WERI-Rb-1 (cell line): ENCODE results near the gene SIPA1L2.
"Not testable (repeated sequence)": the region's sequence is repeated elsewhere in the genome, so short reads cannot be mapped to it uniquely, and the experiment has no call there.

Source experiments
- DNase-seq: peaks from one replicate; pipeline ENCODE4 v3.0.0-alpha.2; 2020
- H3K27ac ChIP-seq: fragments of 250-450 bp; sonication (Bioruptor Pico); 2 replicates; pipeline ENCODE4 v1.5.1; 2020; ENCODE audit warnings: mild to moderate bottlenecking, moderate library complexity
- H3K27me3 ChIP-seq: fragments of 250-450 bp; sonication (Bioruptor Pico); 2 replicates; pipeline ENCODE4 v1.5.1; 2021; ENCODE audit warnings: mild to moderate bottlenecking, low read depth, moderate library complexity; ENCODE audit not compliant: insufficient read depth, severe bottlenecking
- H3K36me3 ChIP-seq: fragments of 250-450 bp; sonication (Bioruptor Pico); 2 replicates; pipeline ENCODE4 v1.5.1; 2020; ENCODE audit warnings: mild to moderate bottlenecking, moderate library complexity
- H3K4me3 ChIP-seq: 2 replicates; pipeline ENCODE4 v1.5.1; 2011; ENCODE audit warnings: low read depth, mild to moderate bottlenecking, control low read depth, low read length
- H3K9me3 ChIP-seq: fragments of 250-450 bp; sonication (Bioruptor Pico); 2 replicates; pipeline ENCODE4 v1.5.1; 2021; ENCODE audit warnings: mild to moderate bottlenecking, moderate library complexity; ENCODE audit not compliant: severe bottlenecking
- TF ChIP-seq, protein P1 (sequence below): IDR thresholded peaks from 2 replicates; pipeline ENCODE4 v1.5.1; 2011; ENCODE audit warnings: low read depth, mild to moderate bottlenecking, control low read depth, inconsistent platforms, low read length

Gene SIPA1L2

DNA sequence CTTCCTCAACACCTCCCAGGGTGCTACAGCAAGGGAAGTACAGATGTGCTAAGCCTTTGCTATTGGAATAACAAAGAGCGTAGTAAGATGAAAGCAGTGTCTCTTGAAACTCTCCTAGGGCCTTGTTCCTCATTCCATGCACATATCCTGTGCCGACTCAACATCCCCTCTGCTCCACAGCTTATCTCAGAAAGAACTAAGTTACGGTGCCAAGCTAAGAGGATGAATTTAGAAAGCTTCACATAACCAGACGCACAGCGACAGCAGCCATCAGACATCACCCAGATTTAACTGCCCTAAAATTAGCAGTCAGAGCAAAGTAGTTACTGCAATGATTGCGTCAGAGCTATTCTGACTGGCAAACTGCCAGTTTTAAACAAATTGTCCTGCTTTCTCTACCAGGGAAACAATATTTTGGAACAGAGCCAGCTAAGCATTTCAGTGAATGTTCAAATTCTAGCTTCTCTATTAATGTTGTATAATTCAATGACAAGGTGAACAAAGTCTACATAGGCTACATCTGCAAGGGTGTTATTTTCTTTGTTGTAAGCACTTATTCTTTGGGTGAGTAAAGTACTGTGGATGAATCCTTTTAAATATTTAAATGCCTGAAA, 9.5 kb downstream of the SIPA1L2 start:
- Histone ChIP-seq H3K4me3 (no peak overlapping the region), H3K36me3 (no peaks in the 10 kb centered on the region), H3K27me3 (no peaks in the 10 kb centered on the region), H3K9me3 (no peaks in the 10 kb centered on the region), H3K27ac (no peak overlapping the region)
- DNase-seq: no peak
- TF ChIP-seq, protein P1, sequence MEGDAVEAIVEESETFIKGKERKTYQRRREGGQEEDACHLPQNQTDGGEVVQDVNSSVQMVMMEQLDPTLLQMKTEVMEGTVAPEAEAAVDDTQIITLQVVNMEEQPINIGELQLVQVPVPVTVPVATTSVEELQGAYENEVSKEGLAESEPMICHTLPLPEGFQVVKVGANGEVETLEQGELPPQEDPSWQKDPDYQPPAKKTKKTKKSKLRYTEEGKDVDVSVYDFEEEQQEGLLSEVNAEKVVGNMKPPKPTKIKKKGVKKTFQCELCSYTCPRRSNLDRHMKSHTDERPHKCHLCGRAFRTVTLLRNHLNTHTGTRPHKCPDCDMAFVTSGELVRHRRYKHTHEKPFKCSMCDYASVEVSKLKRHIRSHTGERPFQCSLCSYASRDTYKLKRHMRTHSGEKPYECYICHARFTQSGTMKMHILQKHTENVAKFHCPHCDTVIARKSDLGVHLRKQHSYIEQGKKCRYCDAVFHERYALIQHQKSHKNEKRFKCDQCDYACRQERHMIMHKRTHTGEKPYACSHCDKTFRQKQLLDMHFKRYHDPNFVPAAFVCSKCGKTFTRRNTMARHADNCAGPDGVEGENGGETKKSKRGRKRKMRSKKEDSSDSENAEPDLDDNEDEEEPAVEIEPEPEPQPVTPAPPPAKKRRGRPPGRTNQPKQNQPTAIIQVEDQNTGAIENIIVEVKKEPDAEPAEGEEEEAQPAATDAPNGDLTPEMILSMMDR: no peak

DNA sequence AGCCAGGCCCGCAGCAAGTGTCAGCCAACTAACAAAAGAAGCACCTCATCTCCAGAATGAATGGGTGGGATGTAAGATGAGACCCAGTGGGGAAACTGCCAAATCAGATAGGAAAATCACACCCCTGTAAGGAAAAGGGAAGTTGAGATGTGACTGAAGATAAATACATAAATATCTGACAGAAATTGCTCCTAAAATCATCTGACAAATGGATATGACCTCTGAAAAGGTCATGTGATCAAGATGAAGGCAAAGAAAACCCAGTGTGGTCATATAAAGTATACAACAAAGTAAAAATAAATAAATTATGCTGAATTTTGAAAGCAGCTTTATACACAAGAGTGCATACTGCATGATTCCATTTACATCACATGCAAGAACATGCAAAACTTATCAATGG, 12.7 kb downstream of the SIPA1L2 start:
- H3K27ac ChIP-seq: no peak overlapping the region
- no peaks in the 10 kb centered on the region for H3K27me3 ChIP-seq
- no peak overlapping the region for H3K4me3 ChIP-seq
- H3K36me3 ChIP-seq: no peaks in the 10 kb centered on the region
- H3K9me3 ChIP-seq: no peaks in the 10 kb centered on the region
- DNase-seq: no peak
- TF ChIP-seq, protein P1: no peak

DNA sequence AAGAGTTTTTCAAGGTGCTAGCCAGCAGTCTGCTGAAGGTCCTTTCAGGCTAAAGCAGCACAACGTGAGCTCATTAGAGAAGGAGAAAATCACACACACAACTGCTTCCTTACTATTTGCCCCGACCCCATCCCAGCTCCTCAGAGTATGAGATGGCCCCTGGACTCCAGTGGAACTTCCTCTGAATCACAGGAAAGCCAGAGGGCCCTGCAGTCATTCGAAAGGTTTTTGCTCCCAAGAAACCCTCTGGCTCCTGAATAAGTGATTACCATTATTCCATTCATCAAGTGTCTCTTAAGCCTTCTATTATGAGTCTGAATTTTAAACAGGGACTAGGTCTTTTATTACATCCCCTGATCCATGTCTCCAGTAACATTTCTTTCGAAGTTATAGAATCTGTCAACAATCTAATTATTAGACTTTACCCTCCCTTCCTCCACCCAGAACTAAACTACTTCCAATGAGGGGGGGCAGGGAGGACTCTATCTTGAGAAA, 14.6 kb downstream of the SIPA1L2 start:
- TF ChIP-seq, protein P1: no peak
- no peak overlapping the region for H3K27ac ChIP-seq

DNA sequence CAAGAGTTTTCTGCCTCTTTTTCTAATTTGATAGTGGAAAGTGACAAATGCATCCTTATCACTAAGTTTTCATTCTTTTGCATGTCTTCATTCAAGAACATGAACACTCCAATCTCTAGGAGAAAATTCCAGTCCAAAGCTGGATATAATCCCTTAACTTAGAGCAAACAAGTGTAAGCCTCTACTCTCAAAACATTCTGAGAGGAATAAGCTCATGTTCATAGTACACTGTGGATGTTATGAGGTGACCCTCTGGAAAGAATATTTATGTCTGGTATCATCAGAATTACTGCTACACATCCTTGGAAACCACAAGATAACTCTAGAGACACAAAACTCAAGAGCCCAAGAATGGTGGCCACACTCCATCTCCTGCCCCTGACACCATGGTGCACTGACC, 15.1 kb downstream of the SIPA1L2 start:
- Histone ChIP-seq H3K27ac (no peak overlapping the region), H3K9me3 (no peaks in the 10 kb centered on the region), H3K4me3 (no peak overlapping the region), H3K36me3 (no peaks in the 10 kb centered on the region), H3K27me3 (no peaks in the 10 kb centered on the region)
- no peak for DNase-seq
- TF ChIP-seq, protein P1: no peak

More for the DNA sequence above, 14.6 kb downstream of the SIPA1L2 start:
- no peaks in the 10 kb centered on the region for H3K27me3 ChIP-seq
- H3K9me3 ChIP-seq: no peaks in the 10 kb centered on the region
- no peaks in the 10 kb centered on the region for H3K36me3 ChIP-seq
- no peak overlapping the region for H3K4me3 ChIP-seq
- no peak for DNase-seq

DNA sequence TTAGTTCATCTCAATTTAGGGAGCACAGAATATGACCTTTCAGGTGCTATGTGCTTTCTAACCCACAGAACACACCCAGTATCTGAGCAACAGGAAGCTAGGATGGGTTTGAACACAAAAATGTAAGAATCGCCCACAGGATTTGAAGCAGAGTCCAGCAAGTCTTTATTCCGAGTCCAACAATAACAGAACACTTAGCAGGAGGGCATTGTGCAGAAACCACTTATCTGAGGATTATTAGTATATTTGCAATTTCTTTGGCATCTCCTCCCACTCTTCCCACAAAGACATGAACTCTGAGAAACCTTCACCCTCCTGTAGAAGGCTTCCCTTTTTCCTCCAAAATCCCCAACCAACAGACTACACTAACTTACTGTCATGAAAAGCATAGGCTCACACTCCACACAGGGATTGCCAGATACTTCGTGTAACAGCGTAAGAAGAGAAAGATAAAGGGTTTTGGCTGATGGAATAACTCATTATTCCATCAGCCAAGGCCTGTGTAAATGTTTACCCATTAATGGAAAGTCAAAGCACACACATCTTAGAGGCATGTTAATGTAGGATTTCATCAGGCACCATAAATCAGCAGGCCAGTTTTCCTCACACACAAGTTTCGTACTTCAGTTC, 16.1 kb downstream of the SIPA1L2 start:
- Histone ChIP-seq H3K9me3 (no peaks in the 10 kb centered on the region), H3K27ac (no peak overlapping the region), H3K4me3 (no peak overlapping the region), H3K27me3 (no peaks in the 10 kb centered on the region), H3K36me3 (no peaks in the 10 kb centered on the region)
- TF ChIP-seq, protein P1: no peak
- DNase-seq: no peak

DNA sequence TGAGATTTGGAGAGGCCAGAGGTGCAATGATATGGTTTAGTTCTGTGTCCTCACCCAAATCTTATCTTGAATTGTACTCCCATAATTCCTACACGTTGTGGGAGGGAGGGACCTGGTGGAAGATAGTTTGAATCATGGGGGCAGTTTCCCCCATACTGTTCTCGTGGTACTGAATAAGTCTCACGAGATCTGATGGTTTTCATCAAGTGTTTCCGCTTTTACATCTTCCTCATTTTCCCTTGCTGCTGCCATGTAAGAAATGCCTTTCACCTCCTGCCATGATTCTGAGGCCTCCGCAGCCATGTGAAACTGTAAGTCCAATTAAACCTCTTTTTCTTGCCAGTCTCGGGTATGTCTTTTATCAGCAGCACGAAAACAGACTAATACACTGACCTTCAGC, 17.1 kb downstream of the SIPA1L2 start:
- DNase-seq, H3K27ac ChIP-seq, H3K4me3 ChIP-seq, H3K36me3 ChIP-seq, H3K9me3 ChIP-seq, H3K27me3 ChIP-seq: not testable (repeated sequence)
